ENCODE data around the gene TIMM23.

DNA sequence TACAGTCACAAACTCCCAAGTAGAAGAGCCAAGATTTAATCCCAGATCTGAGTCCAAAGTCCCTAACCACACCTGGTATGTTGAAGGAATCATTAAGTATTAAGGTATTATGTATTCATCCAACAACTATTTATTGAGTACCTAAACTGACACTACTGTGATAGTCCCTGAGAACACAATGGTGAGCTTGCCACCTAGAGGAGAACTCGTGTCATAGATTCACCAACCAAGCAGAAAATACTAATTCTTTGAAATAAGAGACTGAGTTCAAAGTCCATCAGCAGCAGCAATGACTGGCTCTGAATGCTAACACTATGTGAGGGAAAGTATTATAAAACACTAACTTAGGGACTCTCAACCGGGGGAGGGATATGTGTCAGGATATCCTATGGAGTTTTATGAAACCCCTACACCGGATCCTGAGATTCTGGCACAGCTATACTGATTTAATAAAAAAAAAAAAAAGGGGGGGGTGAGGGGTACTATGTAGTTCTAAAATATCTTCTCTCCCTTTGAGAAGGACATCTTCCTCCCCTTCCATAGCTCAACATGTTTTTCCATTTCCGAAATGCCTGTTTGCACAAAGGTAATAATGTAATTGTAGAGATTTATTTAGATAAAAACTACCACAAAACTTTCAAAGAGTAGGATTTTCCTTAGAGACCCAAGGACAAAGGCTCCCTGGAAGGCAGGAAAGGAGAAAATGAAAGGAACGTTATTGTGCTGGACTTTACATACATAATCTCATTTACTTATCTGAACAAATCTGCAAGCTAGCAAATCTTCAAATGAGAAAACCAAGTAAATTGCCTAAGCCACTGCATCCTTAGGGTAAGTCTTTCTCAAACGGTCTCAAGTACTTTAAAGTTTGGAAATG, 56.5 kb downstream of the TIMM23 start:
- TF ChIP-seq POLR2A (IDR thresholded peaks at IDR 0.05), result no peak
- TF ChIP-seq, protein P1, sequence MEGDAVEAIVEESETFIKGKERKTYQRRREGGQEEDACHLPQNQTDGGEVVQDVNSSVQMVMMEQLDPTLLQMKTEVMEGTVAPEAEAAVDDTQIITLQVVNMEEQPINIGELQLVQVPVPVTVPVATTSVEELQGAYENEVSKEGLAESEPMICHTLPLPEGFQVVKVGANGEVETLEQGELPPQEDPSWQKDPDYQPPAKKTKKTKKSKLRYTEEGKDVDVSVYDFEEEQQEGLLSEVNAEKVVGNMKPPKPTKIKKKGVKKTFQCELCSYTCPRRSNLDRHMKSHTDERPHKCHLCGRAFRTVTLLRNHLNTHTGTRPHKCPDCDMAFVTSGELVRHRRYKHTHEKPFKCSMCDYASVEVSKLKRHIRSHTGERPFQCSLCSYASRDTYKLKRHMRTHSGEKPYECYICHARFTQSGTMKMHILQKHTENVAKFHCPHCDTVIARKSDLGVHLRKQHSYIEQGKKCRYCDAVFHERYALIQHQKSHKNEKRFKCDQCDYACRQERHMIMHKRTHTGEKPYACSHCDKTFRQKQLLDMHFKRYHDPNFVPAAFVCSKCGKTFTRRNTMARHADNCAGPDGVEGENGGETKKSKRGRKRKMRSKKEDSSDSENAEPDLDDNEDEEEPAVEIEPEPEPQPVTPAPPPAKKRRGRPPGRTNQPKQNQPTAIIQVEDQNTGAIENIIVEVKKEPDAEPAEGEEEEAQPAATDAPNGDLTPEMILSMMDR (IDR thresholded peaks at IDR 0.05), result peak in 2 of 3 donors; percentile 36 to 45
